ENCODE data around the gene KAZN.

Gene KAZN

GRCh38 chr1:14925336-14926136 is 327.1 kb downstream of the KAZN start:
- DNase-seq (ENCODE audit: low read depth, low spot score): no peak

GRCh38 chr1:14926229-14926628 is 327.7 kb downstream of the KAZN start:
- no peak for DNase-seq (ENCODE audit: low read depth, low spot score)
- H3K4me3 ChIP-seq (ENCODE audit: low read length): no peak overlapping the region

More at GRCh38 chr1:14925336-14926136, 327.1 kb downstream of the KAZN start:
- no peak overlapping the region for H3K4me3 ChIP-seq (ENCODE audit: low read length)

- DNase-seq (ENCODE audit: low read depth, low spot score): no peak
These were observed 328.5 kb downstream of the KAZN start for GRCh38 chr1:14926818-14927575.

GRCh38 chr1:14928412-14928811 is 329.9 kb downstream of the KAZN start:
- no peak for DNase-seq (ENCODE audit: low read depth, low spot score)
- no peak overlapping the region for H3K4me3 ChIP-seq (ENCODE audit: low read length)

More at GRCh38 chr1:14926818-14927575, 328.5 kb downstream of the KAZN start:
- H3K4me3 ChIP-seq (ENCODE audit: low read length): no peak overlapping the region

- DNase-seq (ENCODE audit: low read depth, low spot score): no peak
- no peak overlapping the region for H3K4me3 ChIP-seq (ENCODE audit: low read length)
These were observed 330.5 kb downstream of the KAZN start for GRCh38 chr1:14928886-14929546.

- no peak overlapping the region for H3K4me3 ChIP-seq (ENCODE audit: low read length)
- DNase-seq (ENCODE audit: low read depth, low spot score): no peak
These were observed 331.2 kb downstream of the KAZN start for GRCh38 chr1:14929547-14930246.

GRCh38 chr1:14930247-14930965 is 331.9 kb downstream of the KAZN start:
- no peak for DNase-seq (ENCODE audit: low read depth, low spot score)
- no peak overlapping the region for H3K4me3 ChIP-seq (ENCODE audit: low read length)

GRCh38 chr1:14932034-14932638 is 333.7 kb downstream of the KAZN start:
- DNase-seq (ENCODE audit: low read depth, low spot score): no peak
- H3K4me3 ChIP-seq (ENCODE audit: low read length): no peak overlapping the region

- no peak overlapping the region for H3K4me3 ChIP-seq (ENCODE audit: low read length)
- no peak for DNase-seq (ENCODE audit: low read depth, low spot score)
These were observed 336.4 kb downstream of the KAZN start for GRCh38 chr1:14934867-14935266.

GRCh38 chr1:14936815-14937214 is 338.3 kb downstream of the KAZN start:
- no peak for DNase-seq (ENCODE audit: low read depth, low spot score)
- H3K4me3 ChIP-seq (ENCODE audit: low read length): no peak overlapping the region

- DNase-seq (ENCODE audit: low read depth, low spot score): no peak
- H3K4me3 ChIP-seq (ENCODE audit: low read length): no peak overlapping the region
These were observed 338.9 kb downstream of the KAZN start for GRCh38 chr1:14937288-14937949.

GRCh38 chr1:14939527-14940284 is 341.2 kb downstream of the KAZN start:
- H3K4me3 ChIP-seq (ENCODE audit: low read length): no peak overlapping the region
- no peak for DNase-seq (ENCODE audit: low read depth, low spot score)

GRCh38 chr1:14940285-14940870 is 341.9 kb downstream of the KAZN start:
- no peak for DNase-seq (ENCODE audit: low read depth, low spot score)
- H3K4me3 ChIP-seq (ENCODE audit: low read length): no peak overlapping the region

- no peak overlapping the region for H3K4me3 ChIP-seq (ENCODE audit: low read length)
- no peak for DNase-seq (ENCODE audit: low read depth, low spot score)
These were observed 343.4 kb downstream of the KAZN start for GRCh38 chr1:14941864-14942263.

- H3K4me3 ChIP-seq (ENCODE audit: low read length): no peak overlapping the region
- no peak for DNase-seq (ENCODE audit: low read depth, low spot score)
These were observed 346.0 kb downstream of the KAZN start for GRCh38 chr1:14944471-14944985.

- no peak overlapping the region for H3K4me3 ChIP-seq (ENCODE audit: low read length)
- DNase-seq (ENCODE audit: low read depth, low spot score): no peak
These were observed 346.9 kb downstream of the KAZN start for GRCh38 chr1:14945132-14946010.
